ENCODE results near the gene CHRNB4.

The CHRNB4 gene

DNA sequence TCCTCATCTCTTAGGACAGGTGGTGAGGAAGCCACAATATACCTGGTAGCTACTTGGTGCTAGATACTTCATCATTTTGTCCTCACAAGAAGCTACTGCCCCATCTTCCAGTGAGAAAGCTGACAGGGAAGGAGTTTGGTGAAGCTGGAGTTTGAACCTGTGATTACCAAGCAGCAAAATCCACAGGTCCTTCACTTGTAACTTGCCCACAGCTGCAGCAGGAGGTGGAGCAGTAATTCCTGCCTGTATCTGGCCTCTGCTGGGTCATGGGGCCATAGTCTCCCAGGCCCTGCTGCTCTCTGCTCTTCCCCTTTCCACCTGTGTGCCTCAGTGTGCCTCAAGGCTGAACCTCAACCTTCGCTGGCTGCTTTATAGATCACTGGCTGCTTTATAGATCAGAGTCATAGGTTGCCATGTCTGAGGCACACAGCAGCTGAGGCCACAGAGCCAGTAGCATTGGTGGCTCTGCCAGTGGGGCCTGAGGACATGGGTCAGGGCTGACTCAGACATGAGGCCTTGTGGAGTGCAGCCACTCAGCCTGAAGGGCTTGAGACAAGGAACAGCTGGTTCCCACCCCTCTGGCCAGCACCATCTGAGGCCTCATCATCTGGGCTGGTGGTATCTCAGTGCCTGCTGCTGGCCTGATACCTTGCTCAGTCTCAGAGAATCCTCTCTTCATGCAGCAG lies 11.1 kb upstream of the CHRNB4 start:
- H3K4me3 ChIP-seq (ENCODE audit: low read depth, low read length), result no peak overlapping the region
- H3K4me1 ChIP-seq, result peaks cover 12% of the 10 kb centered on the region
- no peak for DNase-seq
- TF ChIP-seq, protein P1, sequence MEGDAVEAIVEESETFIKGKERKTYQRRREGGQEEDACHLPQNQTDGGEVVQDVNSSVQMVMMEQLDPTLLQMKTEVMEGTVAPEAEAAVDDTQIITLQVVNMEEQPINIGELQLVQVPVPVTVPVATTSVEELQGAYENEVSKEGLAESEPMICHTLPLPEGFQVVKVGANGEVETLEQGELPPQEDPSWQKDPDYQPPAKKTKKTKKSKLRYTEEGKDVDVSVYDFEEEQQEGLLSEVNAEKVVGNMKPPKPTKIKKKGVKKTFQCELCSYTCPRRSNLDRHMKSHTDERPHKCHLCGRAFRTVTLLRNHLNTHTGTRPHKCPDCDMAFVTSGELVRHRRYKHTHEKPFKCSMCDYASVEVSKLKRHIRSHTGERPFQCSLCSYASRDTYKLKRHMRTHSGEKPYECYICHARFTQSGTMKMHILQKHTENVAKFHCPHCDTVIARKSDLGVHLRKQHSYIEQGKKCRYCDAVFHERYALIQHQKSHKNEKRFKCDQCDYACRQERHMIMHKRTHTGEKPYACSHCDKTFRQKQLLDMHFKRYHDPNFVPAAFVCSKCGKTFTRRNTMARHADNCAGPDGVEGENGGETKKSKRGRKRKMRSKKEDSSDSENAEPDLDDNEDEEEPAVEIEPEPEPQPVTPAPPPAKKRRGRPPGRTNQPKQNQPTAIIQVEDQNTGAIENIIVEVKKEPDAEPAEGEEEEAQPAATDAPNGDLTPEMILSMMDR (IDR thresholded peaks at IDR 0.05; ENCODE audit: low read depth, low read length), result no peak
- no peaks in the 10 kb centered on the region; the same call in 1 of the 2 replicates for H3K36me3 ChIP-seq
- no peaks in the 10 kb centered on the region for H3K9me3 ChIP-seq
- no peaks in the 10 kb centered on the region for H3K27me3 ChIP-seq

DNA sequence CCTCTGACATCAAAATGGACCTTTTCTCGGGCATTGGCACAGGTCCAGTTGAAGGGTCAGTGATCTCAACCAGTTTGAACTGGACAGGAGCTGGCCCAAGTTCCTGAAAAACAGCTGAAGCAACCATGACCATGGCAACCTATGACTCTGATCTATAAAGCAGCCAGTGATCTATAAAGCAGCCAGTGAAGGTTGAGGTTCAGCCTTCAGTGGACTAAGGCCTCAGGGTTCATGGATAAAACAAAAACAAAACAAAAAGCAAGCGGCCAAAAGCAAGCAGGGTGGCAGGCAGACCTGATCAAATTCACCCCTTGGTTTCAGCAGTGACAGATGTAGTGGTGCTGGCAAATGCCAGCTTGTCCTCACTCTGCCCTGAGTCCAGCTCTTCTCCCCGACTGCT lies 10.0 kb upstream of the CHRNB4 start:
- DNase-seq, result no peak
- TF ChIP-seq, protein P1 (IDR thresholded peaks at IDR 0.05; ENCODE audit: low read depth, low read length), result no peak
- H3K27me3 ChIP-seq, result no peaks in the 10 kb centered on the region
- H3K4me1 ChIP-seq, result peaks cover 12% of the 10 kb centered on the region
- H3K36me3 ChIP-seq, result no peaks in the 10 kb centered on the region; the same call in 1 of the 2 replicates
- H3K4me3 ChIP-seq (ENCODE audit: low read depth, low read length), result no peak overlapping the region
- H3K9me3 ChIP-seq, result no peaks in the 10 kb centered on the region

DNA sequence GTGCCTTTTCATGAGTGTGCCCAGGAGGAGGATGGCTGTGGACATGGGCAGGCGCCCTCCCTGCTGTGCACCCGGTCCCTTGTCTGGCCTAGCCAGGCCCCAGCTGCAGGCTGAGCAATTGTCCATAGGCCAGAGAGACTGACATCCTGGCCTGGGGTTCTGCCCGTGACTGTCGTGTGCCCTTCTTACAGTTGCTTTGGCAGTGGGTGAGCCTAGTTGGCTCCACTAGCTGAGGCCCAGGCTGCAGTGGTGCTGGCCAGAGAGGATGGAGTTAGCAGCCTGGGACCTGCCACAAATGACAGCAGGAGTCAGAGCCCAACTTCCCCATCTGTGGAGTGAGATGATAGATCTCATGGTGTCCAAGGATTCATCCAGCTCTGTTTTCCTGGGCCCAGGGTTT lies 9.0 kb upstream of the CHRNB4 start:
- DNase-seq, result no peak
- peaks cover 12% of the 10 kb centered on the region for H3K4me1 ChIP-seq
- H3K27me3 ChIP-seq, result no peaks in the 10 kb centered on the region
- no peaks in the 10 kb centered on the region for H3K9me3 ChIP-seq
- H3K4me3 ChIP-seq (ENCODE audit: low read depth, low read length), result no peak overlapping the region
- no peaks in the 10 kb centered on the region; the same call in 1 of the 2 replicates for H3K36me3 ChIP-seq
- TF ChIP-seq, protein P1 (IDR thresholded peaks at IDR 0.05; ENCODE audit: low read depth, low read length), result no peak

DNA sequence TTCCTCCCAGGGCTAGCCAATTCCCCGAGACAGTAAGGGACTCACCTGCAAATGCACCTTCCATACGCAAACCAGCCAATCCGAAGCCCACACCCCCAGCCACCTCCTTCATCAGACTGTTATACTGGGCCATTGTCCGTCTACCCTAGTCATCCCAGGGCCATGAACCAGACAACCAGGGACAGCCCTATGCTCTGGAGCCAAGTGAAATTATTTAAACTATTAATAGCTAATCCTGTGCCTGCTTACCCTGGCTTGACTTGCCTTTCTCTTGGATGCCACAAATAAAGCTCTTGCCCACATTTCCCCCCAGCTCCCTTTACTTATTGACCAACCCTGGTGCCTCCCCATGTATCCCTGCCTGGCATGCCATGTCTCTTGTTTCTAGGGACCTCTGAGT lies 4.0 kb upstream of the CHRNB4 start:
- DNase-seq, result no peak
- TF ChIP-seq, protein P1 (IDR thresholded peaks at IDR 0.05; ENCODE audit: low read depth, low read length), result no peak
- Histone ChIP-seq H3K9me3 (no peaks in the 10 kb centered on the region), H3K36me3 (no peaks in the 10 kb centered on the region; the same call in 1 of the 2 replicates), H3K4me1 (peaks cover 4% of the 10 kb centered on the region), H3K4me3 (ENCODE audit: low read depth, low read length) (no peak overlapping the region), H3K27me3 (no peaks in the 10 kb centered on the region)

DNA sequence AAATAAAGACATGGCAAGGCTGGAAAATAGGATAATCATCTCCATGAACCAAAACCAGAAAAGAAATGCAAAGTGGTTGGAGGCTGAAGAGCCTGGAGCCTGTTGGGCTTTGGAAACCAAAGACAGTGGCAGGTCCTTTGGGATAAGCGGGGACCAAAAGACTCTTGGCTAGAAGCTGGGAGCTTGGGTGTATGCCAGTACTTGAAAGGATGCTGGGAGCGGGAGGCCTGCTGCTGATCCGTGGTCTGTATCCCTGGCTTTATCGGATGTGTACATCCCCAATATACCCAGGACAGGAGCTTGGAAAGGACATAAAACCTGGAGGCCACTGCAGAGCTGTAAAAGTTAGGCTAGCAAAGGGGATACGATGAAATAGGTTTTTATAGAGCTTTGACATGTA lies 1.3 kb upstream of the CHRNB4 start:
- TF ChIP-seq, protein P1 (IDR thresholded peaks at IDR 0.05; ENCODE audit: low read depth, low read length), result no peak
- Histone ChIP-seq H3K27me3 (no peaks in the 10 kb centered on the region), H3K4me3 (ENCODE audit: low read depth, low read length) (peak overlapping the region; percentile 88), H3K4me1 (peaks cover 26% of the 10 kb centered on the region), H3K9me3 (no peaks in the 10 kb centered on the region), H3K36me3 (no peaks in the 10 kb centered on the region; the same call in 1 of the 2 replicates)
- peak; percentile 85 for DNase-seq

DNA sequence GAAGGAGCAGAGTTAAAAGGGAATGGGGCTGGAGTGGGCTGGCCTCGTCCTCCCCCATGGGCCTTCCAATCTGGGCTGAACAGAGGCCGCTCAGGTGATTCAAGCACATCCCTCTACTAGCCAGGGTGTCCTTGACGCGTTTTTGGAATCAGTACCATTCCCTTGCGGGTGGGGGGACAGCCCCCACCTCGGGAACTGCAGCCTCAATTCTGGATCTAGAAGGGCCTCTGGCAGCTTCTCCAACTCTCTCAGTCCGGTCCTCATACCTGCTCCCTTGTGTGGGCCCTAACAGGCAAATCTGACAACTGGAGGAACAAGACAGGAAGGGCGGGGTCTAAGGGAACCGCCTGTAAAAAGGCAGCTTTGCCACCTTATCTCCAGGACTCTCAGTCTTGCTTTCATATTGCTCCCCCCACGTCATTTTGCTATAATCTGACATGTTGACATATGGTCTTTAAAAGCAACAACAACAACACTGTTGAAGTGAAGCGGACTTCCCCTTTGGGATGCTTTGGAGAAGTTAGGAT lies 802 bp upstream of the CHRNB4 start:
- peak; percentile 73 for DNase-seq
- Histone ChIP-seq H3K4me3 (ENCODE audit: low read depth, low read length) (peak overlapping the region; percentile 88), H3K36me3 (peaks cover 4% of the 10 kb centered on the region), H3K9me3 (no peaks in the 10 kb centered on the region), H3K27me3 (no peaks in the 10 kb centered on the region), H3K4me1 (peaks cover 30% of the 10 kb centered on the region)
- TF ChIP-seq, protein P1 (IDR thresholded peaks at IDR 0.05; ENCODE audit: low read depth, low read length), result no peak

Data from BE2C (cell line).